HL-60 (cell line): ENCODE measurements around the gene KCNG1.

Source experiments
- DNase-seq, 2 experiments: peaks; one replicate each; pipeline ENCODE4 v3.0.0-alpha.2; 2010 to 2020; ENCODE audit warnings: low read depth in 1 of 2, low spot score in 1 of 2
- H3K27ac ChIP-seq: fragments of 250-450 bp; sonication (Bioruptor Pico); replicated peaks from 2 replicates; pipeline ENCODE4 v1.5.1; 2020; ENCODE audit warnings: mild to moderate bottlenecking, moderate library complexity
- H3K27me3 ChIP-seq: fragments of 250-450 bp; sonication (Bioruptor Pico); 2 replicates; pipeline ENCODE4 v1.5.1; 2021; ENCODE audit warnings: mild to moderate bottlenecking, moderate library complexity; ENCODE audit not compliant: insufficient read depth, poor library complexity, severe bottlenecking
- H3K4me3 ChIP-seq: replicated peaks from 2 replicates; pipeline ENCODE4 v1.5.1; 2011; ENCODE audit warnings: mild to moderate bottlenecking, control low read depth, low read length; ENCODE audit not compliant: insufficient read depth
- GABPA ChIP-seq: IDR thresholded peaks from 2 replicates; pipeline ENCODE4 v1.6.1; 2012; ENCODE audit warnings: low read depth
- POLR2AphosphoS5 ChIP-seq: IDR thresholded peaks from 2 replicates; pipeline ENCODE4 v1.6.1; 2012; ENCODE audit warnings: low read depth
- SPI1 ChIP-seq: IDR thresholded peaks from 2 replicates; pipeline ENCODE4 v1.6.1; 2012; ENCODE audit warnings: low read depth, mild to moderate bottlenecking, borderline replicate concordance
- TF ChIP-seq, protein P1 (sequence below): IDR thresholded peaks from 2 replicates; pipeline ENCODE4 v1.6.1; 2012; ENCODE audit warnings: low read depth; ENCODE audit not compliant: insufficient replicate concordance
- TF ChIP-seq, protein P2 (sequence below): IDR thresholded peaks from one replicate; pipeline ENCODE4 v1.5.1; 2011; ENCODE audit warnings: low read length, control low read depth, inconsistent platforms; ENCODE audit not compliant: insufficient read depth

KCNG1 gene

DNA sequence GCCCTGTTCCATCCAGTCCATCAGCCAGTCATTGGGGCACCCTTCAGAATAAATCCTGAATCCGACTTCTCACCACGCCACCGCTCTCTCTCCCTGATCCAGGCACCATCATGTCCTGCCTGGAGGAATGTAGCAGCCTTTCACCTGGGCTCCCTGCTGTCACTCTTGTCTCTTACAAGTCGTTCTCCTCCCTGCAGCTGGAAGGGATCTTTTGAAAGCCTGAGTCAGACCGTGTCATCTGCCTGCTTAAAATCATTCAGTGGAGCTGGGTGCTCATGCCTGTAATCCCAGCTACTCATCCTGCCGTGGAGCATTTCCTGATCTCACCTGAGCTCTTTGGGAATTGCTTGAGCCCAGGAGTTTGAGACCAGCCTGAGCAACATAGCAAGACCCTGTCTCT, 19.2 kb upstream of the KCNG1 start:
- Histone ChIP-seq H3K4me3 (no peak overlapping the region), H3K27ac (no peak overlapping the region), H3K27me3 (no peaks in the 10 kb centered on the region)
- no peak for DNase-seq
- TF ChIP-seq GABPA (no peak), SPI1 (no peak), POLR2AphosphoS5 (no peak)
- TF ChIP-seq, protein P1, sequence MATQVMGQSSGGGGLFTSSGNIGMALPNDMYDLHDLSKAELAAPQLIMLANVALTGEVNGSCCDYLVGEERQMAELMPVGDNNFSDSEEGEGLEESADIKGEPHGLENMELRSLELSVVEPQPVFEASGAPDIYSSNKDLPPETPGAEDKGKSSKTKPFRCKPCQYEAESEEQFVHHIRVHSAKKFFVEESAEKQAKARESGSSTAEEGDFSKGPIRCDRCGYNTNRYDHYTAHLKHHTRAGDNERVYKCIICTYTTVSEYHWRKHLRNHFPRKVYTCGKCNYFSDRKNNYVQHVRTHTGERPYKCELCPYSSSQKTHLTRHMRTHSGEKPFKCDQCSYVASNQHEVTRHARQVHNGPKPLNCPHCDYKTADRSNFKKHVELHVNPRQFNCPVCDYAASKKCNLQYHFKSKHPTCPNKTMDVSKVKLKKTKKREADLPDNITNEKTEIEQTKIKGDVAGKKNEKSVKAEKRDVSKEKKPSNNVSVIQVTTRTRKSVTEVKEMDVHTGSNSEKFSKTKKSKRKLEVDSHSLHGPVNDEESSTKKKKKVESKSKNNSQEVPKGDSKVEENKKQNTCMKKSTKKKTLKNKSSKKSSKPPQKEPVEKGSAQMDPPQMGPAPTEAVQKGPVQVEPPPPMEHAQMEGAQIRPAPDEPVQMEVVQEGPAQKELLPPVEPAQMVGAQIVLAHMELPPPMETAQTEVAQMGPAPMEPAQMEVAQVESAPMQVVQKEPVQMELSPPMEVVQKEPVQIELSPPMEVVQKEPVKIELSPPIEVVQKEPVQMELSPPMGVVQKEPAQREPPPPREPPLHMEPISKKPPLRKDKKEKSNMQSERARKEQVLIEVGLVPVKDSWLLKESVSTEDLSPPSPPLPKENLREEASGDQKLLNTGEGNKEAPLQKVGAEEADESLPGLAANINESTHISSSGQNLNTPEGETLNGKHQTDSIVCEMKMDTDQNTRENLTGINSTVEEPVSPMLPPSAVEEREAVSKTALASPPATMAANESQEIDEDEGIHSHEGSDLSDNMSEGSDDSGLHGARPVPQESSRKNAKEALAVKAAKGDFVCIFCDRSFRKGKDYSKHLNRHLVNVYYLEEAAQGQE: no peak
- TF ChIP-seq, protein P2, sequence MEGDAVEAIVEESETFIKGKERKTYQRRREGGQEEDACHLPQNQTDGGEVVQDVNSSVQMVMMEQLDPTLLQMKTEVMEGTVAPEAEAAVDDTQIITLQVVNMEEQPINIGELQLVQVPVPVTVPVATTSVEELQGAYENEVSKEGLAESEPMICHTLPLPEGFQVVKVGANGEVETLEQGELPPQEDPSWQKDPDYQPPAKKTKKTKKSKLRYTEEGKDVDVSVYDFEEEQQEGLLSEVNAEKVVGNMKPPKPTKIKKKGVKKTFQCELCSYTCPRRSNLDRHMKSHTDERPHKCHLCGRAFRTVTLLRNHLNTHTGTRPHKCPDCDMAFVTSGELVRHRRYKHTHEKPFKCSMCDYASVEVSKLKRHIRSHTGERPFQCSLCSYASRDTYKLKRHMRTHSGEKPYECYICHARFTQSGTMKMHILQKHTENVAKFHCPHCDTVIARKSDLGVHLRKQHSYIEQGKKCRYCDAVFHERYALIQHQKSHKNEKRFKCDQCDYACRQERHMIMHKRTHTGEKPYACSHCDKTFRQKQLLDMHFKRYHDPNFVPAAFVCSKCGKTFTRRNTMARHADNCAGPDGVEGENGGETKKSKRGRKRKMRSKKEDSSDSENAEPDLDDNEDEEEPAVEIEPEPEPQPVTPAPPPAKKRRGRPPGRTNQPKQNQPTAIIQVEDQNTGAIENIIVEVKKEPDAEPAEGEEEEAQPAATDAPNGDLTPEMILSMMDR: no peak

DNA sequence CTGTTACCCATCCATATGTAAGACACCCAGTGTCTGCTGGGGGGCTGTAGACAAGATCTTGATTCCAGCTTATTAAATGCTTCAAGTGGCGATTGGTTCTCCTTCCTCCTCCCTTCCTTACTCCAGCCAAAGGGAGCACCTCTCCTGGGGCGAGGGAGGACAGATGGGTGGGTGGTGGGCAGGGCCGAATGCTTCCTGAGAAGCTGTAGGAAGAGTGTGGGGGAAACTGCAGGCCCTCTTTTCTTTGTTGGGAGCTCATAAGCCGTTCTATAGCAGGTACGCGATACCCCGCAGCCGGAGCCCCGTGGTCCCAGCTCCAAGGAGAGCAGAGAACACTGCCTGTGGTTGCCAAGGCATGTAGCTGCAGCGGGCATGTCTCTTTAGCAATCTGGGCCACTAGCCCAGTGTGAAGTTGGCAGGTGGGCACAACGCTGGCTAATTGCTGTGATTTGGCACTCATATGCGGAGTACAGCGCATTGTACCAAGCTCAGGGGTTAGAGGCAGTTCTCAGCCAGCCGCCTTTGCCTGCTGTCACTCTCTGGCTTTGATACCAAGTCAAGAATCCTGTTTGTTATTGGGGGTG, 14.7 kb upstream of the KCNG1 start:
- no peak for DNase-seq
- no peak overlapping the region for H3K27ac ChIP-seq
- TF ChIP-seq, protein P2: no peak
- no peak for TF ChIP-seq SPI1
- no peak for TF ChIP-seq GABPA
- TF ChIP-seq POLR2AphosphoS5: no peak
- TF ChIP-seq, protein P1: no peak
- no peaks in the 10 kb centered on the region for H3K27me3 ChIP-seq
- H3K4me3 ChIP-seq: no peak overlapping the region

DNA sequence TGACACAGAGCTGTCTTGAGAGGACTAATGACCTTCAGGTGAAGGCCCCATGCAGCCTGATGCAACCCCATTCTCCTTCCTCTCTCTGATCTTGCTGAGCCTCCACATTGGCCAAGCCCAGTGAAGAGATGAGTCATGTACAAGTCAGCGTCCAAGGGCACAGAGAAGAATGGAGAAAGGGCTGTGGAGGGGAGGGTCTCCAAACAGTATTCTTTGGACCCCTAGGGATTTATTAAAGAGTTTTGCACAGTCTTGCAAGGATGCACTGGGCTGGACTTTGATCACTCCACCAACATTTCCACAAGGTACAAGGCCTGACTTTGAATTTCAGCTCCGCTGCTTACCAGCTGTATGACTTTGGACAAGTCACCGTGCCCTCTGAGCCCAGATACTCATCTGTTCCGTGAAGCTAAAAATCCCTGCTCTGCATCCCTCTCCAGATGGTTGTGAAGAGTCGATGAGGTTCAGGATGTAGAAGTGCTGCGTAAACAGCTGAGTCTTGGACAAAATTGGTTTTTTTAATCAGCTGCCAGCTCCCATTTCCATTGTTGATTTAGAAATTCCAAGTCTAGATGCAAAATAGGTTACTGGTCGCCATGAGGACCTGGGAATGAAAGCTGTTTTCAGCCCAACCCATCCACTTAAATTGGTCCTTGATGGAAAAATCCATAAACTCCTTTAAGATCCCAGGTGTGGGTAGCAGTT, 14.1 kb upstream of the KCNG1 start:
- no peak overlapping the region for H3K4me3 ChIP-seq
- TF ChIP-seq SPI1: no peak
- no peak for TF ChIP-seq POLR2AphosphoS5
- no peak for TF ChIP-seq GABPA
- TF ChIP-seq, protein P2: no peak
- TF ChIP-seq, protein P1: no peak
- no peak overlapping the region for H3K27ac ChIP-seq
- DNase-seq: peak; percentile 28 to 35
- H3K27me3 ChIP-seq: no peaks in the 10 kb centered on the region
